Spleen (tissue), 11 donors: Measurements from ENCODE around the gene PDE2A. TPM values are rescaled to one million over a fixed set of nuclear protein-coding genes. Genes with fewer than 3 reads are reported as not detected.

ENCODE experiments used
- DNase-seq: peaks from one replicate; pipeline ENCODE4 v3.0.0-alpha.2; 2020
- H3K27ac ChIP-seq, 8 donors: fragments of 200-600 bp; sonication (generic) in 7 of 8; 1 replicate in 4 of 8; 2 replicates in 4 of 8; pipeline versions ENCODE4 v1.5.0 to v1.8.0; 2016 to 2021; ENCODE audit warnings: inconsistent platforms in 4 of 8, mild to moderate bottlenecking in 4 of 8, moderate library complexity in 1 of 8
- H3K27me3 ChIP-seq, 7 donors: fragments of 200-600 bp; sonication (generic) in 6 of 7; replicated peaks in 1 of 7; 1 replicate in 4 of 7; 2 replicates in 3 of 7; pipeline versions ENCODE4 v1.5.0 to v1.8.0; 2016 to 2021; ENCODE audit warnings: inconsistent platforms in 3 of 7, mild to moderate bottlenecking in 1 of 7
- H3K36me3 ChIP-seq, 6 donors: fragments of 200-600 bp; sonication (generic) in 5 of 6; 1 replicate in 4 of 6; 2 replicates in 2 of 6; pipeline versions ENCODE4 v1.5.0 to v1.8.0; 2016 to 2021; ENCODE audit warnings: inconsistent platforms in 2 of 6
- H3K4me1 ChIP-seq, 6 donors: fragments of 200-600 bp; sonication (generic) in 5 of 6; 1 replicate in 3 of 6; 2 replicates in 3 of 6; pipeline versions ENCODE4 v1.5.0 to v1.8.0; 2016 to 2021; ENCODE audit warnings: inconsistent platforms in 3 of 6
- H3K4me3 ChIP-seq, 8 donors: fragments of 200-600 bp; sonication (generic) in 7 of 8; 1 replicate in 4 of 8; 2 replicates in 4 of 8; pipeline versions ENCODE4 v1.5.0 to v1.8.0; 2016 to 2021; ENCODE audit warnings: inconsistent platforms in 4 of 8, mild to moderate bottlenecking in 4 of 8, moderate library complexity in 2 of 8
- H3K9me3 ChIP-seq, 8 donors: fragments of 200-600 bp; sonication (generic) in 7 of 8; 1 replicate in 4 of 8; 2 replicates in 4 of 8; pipeline versions ENCODE4 v1.5.0 to v1.8.0; 2016 to 2021; ENCODE audit warnings: inconsistent platforms in 4 of 8
- POLR2A ChIP-seq, 3 donors: fragments of 450-650 bp; IDR thresholded peaks; one replicate each; pipeline ENCODE4 v1.5.1; 2017; ENCODE audit warnings: antibody characterized with exemption in 3 of 3, mild to moderate bottlenecking in 1 of 3
- POLR2AphosphoS5 ChIP-seq, 3 donors: sonication (generic); formaldehyde crosslinking; IDR thresholded peaks; one replicate each; pipeline ENCODE4 v1.5.1; 2017; ENCODE audit warnings: antibody characterized with exemption in 3 of 3
- WGBS, 5 donors: extraction: QIAGEN DNeasy Blood & Tissue Kit in 3 of 5; methylation state at CpG; one replicate each; pipeline versions ENCODE4 v1.1.5 to v1.1.7; 2013 to 2018; 5-methylcytosine and 5-hydroxymethylcytosine counted together
- intact Hi-C: fragments of 100-400 bp; cut with DNase I; formaldehyde crosslinking; loops from one replicate; pipeline ENCODE4 v1.15.0; 2023; ENCODE audit warnings: low total_unique reads
- polyA plus RNA-seq, 3 donors: library from polyadenylated mRNA; stranded (reverse); fragments of 200-250 nt; gene quantifications; one replicate each; pipeline ENCODE4 v1.2.1, GENCODE V29; 2013
- total RNA-seq, 7 donors: library from RNA; depleted of rRNA in 3 of 7; stranded (reverse); fragments of >200 nt in 3 of 7; fragmentation: NEBNext Ultra II Directional in 4 of 7; extraction: Animal tissue kit (Norgen Biotek cat#: 25700) in 4 of 7; gene quantifications; one replicate each; pipeline versions ENCODE4 v1.1.0 to v1.2.1, GENCODE V29; 2016 to 2021
- TF ChIP-seq, protein P1 (sequence below), 11 experiments: fragments of 200-600 bp in 7 of 11; fragments of 450-650 bp in 4 of 11; sonication (generic) in 4 of 11; IDR thresholded peaks in 8 of 11; conservative IDR thresholded peaks in 3 of 11; 1 replicate in 7 of 11; 2 replicates in 4 of 11; pipeline versions ENCODE4 v1.4.0 to v1.8.0; 2016 to 2021; ENCODE audit warnings: antibody characterized with exemption in 11 of 11, inconsistent platforms in 4 of 11, mild to moderate bottlenecking in 1 of 11
- donor health status: healthy with polysubstance abuse.
- donor health status: DM: no; HTN: no; CAD: no; lungs with moderate emphysema.
- donor health status: DM: no; HTN: no; CAD: no.
- donor health status: Bipolar disorder and iron deficiency.
- donor health status: healthy.
- donor health status: DM: no; HTN: no; CAD: no.
- donor health status: DM: yes; HTN: yes; CAD: no.

The PDE2A gene
- total and polyA plus RNA-seq, 10 donors, result 58.2 to 584 (median 333) TPM

DNA sequence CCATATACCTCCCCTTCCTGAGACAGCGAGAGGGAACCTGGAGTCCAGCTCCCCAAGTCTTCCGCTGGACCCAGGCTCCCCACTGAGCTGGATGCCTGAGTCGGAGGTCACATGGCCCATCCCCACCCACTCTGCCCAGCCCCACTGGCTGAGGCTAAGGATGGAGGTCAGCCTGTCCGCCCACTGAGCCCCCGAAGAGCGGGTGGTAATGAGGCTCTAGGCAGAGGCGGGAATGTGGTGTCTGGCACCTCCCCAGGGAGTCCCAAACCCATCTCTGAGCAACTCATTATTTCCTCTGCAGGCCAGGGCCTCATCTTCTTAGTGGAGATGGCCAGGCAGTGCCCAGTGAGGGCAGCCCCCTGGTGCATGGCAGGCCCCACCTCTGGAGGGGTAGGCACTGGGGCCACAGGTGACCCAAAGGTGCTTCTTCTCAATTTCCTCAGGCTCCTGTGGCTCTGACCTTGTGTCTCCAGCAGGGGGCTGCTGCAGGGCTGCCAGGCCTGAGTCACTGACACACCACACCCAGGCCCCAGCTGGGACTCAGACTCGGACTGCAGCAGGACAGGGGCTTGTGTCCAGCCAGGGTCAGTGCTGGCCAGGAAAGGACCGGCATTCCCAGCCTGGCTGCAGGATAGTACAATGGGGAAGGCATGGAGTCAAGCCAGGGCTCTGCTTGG is 10.2 kb upstream of the PDE2A start:
- Histone ChIP-seq H3K27me3 (peaks cover 0 to 8% (median 0%) of the 10 kb centered on the region in 7 donors), H3K4me3 (no peak overlapping the region), H3K9me3 (no peaks in the 10 kb centered on the region), H3K36me3 (peaks cover 0 to 70% (median 58%) of the 10 kb centered on the region in 6 donors), H3K27ac (peak overlapping the region in 4 of 8 donors; percentile 11 to 63 (median 50)), H3K4me1 (peaks cover 0 to 87% (median 36%) of the 10 kb centered on the region in 6 donors)
- intact Hi-C loops, result loop anchor here (5.0 kb wide), 1 partner anchor 212 kb away; no protein-coding TSS in a partner anchor
- DNase-seq, result peak; percentile 85
- 51 to 82% (median 69%) methylated on average over 3 to 9 of the region's 9 CpGs for WGBS, 5 donors
- peak in 2 of 3 donors; percentile 1 to 57 for TF ChIP-seq POLR2AphosphoS5 (IDR thresholded peaks at IDR 0.05)
- TF ChIP-seq, protein P1, sequence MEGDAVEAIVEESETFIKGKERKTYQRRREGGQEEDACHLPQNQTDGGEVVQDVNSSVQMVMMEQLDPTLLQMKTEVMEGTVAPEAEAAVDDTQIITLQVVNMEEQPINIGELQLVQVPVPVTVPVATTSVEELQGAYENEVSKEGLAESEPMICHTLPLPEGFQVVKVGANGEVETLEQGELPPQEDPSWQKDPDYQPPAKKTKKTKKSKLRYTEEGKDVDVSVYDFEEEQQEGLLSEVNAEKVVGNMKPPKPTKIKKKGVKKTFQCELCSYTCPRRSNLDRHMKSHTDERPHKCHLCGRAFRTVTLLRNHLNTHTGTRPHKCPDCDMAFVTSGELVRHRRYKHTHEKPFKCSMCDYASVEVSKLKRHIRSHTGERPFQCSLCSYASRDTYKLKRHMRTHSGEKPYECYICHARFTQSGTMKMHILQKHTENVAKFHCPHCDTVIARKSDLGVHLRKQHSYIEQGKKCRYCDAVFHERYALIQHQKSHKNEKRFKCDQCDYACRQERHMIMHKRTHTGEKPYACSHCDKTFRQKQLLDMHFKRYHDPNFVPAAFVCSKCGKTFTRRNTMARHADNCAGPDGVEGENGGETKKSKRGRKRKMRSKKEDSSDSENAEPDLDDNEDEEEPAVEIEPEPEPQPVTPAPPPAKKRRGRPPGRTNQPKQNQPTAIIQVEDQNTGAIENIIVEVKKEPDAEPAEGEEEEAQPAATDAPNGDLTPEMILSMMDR (IDR thresholded peaks at IDR 0.05 in 8 of 11, conservative IDR thresholded peaks at IDR 0.05 in 3 of 11), result peak in 9 of 11 experiments; percentile 21 to 64 (median 46)
- no peak for TF ChIP-seq POLR2A (IDR thresholded peaks at IDR 0.05)

DNA sequence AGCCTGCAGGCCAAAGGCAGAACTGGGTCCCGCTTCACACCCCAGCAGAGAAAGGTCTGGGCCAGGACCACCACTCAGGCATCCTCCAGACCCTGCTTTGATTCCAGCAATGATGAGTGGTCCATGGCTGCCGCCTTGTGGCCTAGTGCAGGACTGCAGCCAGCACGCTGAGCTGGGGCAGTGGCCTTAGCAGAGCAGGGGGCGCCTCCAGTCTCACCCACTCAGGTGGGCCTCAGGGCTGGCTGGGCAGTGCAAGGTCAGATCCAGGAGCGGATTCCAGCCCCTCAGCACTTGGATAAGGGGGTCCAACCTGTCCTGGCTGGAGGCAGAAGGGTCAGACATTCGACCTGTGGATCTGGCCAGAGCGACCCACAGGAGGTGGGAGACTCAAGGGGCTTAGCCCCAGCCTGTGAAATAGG is 9.6 kb upstream of the PDE2A start:
- DNase-seq, result peak; percentile 91
- Histone ChIP-seq H3K4me3 (no peak overlapping the region), H3K36me3 (peaks cover 0 to 65% (median 53%) of the 10 kb centered on the region in 6 donors), H3K9me3 (no peaks in the 10 kb centered on the region), H3K27ac (peak overlapping the region in 4 of 8 donors; percentile 11 to 63 (median 50)), H3K4me1 (peaks cover 0 to 81% (median 33%) of the 10 kb centered on the region in 6 donors), H3K27me3 (peaks cover 0 to 14% (median 0%) of the 10 kb centered on the region in 7 donors)
- TF ChIP-seq POLR2A (IDR thresholded peaks at IDR 0.05), result no peak
- TF ChIP-seq POLR2AphosphoS5 (IDR thresholded peaks at IDR 0.05), result peak; percentile 75 to 80 (median 78)
- TF ChIP-seq, protein P1 (IDR thresholded peaks at IDR 0.05 in 8 of 11, conservative IDR thresholded peaks at IDR 0.05 in 3 of 11), result peak; percentile 88 to 96 (median 93)
- intact Hi-C loops, result loop anchor here (5.0 kb wide), 1 partner anchor 211 kb away; no protein-coding TSS in a partner anchor
- 46 to 60% (median 53%) methylated on average over 5 to 7 of the region's 7 CpGs for WGBS, 5 donors

DNA sequence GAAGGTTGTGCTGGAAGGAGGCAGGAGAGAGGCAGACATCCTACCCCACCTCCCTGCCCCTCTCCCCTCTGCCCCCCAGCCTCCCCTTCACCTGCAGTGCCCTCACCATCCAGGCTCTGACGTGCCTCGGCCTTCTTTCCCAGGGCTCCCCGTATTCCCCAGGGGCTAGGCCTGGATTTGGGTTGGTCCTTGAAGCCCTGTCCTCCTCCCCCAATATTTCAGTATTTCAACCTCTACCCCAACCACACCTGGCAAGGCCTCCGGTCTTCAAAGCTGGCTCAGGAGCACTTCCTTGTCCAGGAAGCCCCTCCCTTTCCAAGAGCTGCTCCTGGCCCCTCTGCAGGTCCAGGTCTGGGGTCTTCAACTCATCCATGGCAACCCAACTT is 8.6 kb upstream of the PDE2A start:
- WGBS, 5 donors, result 60 to 82% (median 77%) methylated on average over 2 to 4 of the region's 4 CpGs
- peaks cover 0 to 55% (median 43%) of the 10 kb centered on the region in 6 donors for H3K36me3 ChIP-seq

More for the DNA sequence above, 8.6 kb upstream of the PDE2A start:
- Histone ChIP-seq H3K4me3 (no peak overlapping the region), H3K4me1 (peaks cover 0 to 71% (median 29%) of the 10 kb centered on the region in 6 donors), H3K27me3 (peaks cover 0 to 23% (median 2%) of the 10 kb centered on the region in 7 donors), H3K9me3 (no peaks in the 10 kb centered on the region), H3K27ac (no peak overlapping the region)
- intact Hi-C loops, result loop anchor here (5.0 kb wide), 1 partner anchor 211 kb away; no protein-coding TSS in a partner anchor
- TF ChIP-seq, protein P1 (IDR thresholded peaks at IDR 0.05 in 8 of 11, conservative IDR thresholded peaks at IDR 0.05 in 3 of 11), result no peak
- no peak for TF ChIP-seq POLR2A (IDR thresholded peaks at IDR 0.05)
- no peak for TF ChIP-seq POLR2AphosphoS5 (IDR thresholded peaks at IDR 0.05)
- DNase-seq, result no peak
